ENCODE measurements around the gene TYW1B.
"Not testable (repeated sequence)": the region's sequence is repeated elsewhere in the genome, so short reads cannot be mapped to it uniquely, and the experiment has no call there.

TYW1B gene

DNA sequence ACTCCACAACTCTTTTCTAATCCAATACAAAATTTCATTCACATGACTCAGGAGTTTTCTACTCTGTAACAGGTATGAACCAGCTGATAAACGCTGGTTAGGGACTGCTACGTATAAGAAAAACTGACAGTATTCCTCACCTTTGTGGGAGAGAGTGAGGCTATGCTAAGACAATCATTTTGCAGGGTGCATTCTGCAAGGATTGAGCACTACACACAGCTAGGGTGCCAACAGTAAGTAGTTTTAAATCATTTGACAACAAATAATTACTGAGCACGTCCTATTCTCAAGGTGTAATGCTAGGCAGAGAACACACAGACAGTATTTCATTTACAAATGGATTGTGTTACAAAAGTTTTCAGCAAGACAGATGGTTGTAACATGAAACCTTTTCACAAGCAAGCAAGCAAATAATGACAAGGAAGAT lies 206.2 kb downstream of the TYW1B start:
- DNase-seq = not testable (repeated sequence)

DNA sequence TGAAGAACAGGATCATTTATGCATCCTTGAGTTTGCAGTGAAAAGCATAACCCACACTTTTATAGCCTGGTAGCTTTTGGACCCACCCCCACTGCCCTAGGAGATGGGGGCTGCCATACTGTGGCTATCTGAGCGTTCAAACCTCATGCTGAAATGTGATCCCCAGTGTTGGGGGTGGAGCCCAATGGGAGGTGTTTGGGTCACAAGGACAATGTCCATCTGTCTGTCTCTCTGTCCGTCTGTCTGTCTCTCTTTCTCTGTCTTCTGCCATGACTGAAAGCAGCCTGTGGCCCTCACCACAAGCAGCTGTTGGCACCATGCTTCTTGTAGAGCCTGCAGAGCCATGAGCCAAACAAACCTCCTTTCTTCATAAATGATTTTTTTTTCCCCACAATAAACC lies 207.1 kb downstream of the TYW1B start:
- DNase-seq = not testable (repeated sequence)

DNA sequence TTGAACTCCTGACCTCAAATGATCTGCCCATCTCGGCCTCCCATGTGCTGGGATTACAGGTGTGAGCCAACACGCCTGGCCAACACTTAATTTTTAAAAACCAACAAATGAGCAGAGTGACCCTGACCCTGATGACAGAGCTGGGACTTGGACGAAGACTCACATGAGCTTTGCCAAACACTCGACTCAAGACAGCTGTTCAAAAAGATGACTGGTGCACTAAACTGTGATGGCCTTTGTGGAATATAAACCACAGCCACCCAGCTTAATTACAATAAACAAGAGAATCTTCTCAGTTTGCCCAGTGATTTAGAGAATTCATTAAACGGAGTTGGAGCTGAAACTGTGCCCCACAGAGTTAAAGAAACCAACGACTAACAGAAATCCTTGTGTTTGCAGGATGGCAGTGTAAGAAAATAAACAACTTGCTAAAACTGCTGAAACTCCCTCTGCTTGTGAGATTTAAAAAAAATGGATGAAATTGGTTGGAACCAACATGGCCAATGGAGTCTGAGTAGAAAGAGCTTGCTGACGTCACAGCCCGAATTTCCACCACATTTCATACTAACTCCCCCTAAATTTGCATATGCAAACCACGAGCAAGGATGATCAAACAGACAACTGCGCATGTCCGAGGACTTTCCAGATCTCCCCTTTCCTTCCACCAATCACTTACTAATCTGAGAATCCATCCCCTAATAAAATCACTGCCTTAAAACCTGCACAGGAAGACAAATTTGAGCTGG lies 209.4 kb downstream of the TYW1B start:
- not testable (repeated sequence) for DNase-seq

- not testable (repeated sequence) for DNase-seq
These were observed 218.2 kb downstream of the TYW1B start for GRCh38 chr7:72609761-72610160.

DNA sequence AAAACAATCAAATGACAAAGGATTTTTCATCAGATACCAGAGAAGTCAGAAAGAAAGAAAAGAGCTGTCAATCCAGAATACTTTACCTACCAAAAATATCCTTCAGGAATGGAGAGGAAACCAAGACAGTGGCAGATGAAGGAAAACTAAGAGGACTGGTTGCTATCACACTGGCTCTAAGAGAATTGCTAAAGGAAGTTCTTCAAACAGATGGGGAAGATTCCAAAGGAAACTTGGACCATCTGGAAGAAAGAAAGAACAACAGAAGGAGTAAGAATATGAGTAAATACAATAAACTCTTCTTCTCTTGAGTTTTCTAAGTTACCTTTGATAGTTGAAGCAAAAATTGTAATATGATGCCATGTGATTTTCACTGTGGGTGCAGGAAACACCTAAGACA lies 220.0 kb downstream of the TYW1B start:
- not testable (repeated sequence) for DNase-seq

GRCh38 chr7:72605863-72606431 lies 222.1 kb downstream of the TYW1B start:
- not testable (repeated sequence) for DNase-seq

GRCh38 chr7:72604771-72605611 lies 223.0 kb downstream of the TYW1B start:
- not testable (repeated sequence) for DNase-seq

- not testable (repeated sequence) for DNase-seq
These were observed 224.5 kb downstream of the TYW1B start for GRCh38 chr7:72603476-72603875.

DNA sequence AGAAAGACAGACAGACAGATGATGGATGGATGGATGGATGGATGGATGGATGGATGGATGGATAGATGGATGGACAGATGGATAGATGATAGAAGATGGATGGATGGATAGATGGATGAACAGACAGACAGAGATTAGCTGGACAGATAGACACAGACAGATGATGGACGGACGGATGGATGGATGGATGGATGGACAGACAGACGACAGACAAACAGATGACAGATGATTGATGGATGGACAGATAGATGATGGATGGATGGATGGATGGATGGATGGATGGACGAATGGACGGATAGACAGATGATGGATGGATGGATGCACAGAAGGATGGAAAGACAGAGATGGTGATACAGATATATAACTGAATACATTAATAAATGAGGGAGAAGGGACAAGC lies 224.9 kb downstream of the TYW1B start:
- DNase-seq = no peak

GRCh38 chr7:72601683-72602082 lies 226.3 kb downstream of the TYW1B start:
- DNase-seq = not testable (repeated sequence)

- DNase-seq = not testable (repeated sequence)
These were observed 238.0 kb downstream of the TYW1B start for GRCh38 chr7:72590023-72590422.

- not testable (repeated sequence) for DNase-seq
These were observed 240.7 kb downstream of the TYW1B start for GRCh38 chr7:72587267-72587666.

GRCh38 chr7:72584576-72584975 lies 243.4 kb downstream of the TYW1B start:
- not testable (repeated sequence) for DNase-seq

DNA sequence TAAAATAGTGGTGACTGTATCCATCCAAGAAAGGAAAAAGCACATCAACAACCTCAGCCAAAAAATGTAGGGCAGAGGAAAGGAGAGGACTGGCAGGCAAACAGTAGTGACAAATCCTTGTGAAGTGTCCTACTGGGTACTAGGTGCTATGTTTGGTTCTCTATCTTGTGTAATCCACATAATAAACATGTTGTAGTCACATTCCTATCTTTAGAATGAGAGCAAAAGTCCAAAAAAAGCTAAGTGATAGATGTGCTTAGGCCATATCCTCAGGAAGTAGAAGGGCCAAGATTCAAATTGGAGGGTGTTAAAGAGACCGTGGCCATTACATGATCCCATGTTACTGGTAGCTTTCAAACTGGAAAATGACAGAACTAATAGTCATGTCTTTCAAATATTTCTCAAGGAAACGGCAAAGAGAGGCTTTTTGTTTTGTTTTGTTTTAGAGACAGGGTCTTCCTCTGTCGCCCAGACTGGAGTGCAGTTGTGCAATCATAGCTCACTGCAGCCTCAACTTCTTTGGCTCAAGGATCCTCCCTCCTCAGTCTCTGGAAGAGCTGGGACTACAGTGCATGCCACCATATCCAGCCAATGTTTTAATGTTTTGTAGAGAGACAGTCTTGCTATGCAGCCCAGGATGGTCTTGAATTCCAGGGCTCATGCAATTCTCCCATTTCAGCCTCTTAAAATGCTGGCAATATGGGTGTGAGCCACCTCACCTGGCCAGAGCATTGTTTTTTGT lies 244.2 kb downstream of the TYW1B start:
- DNase-seq = not testable (repeated sequence)

GRCh38 chr7:72580142-72580770 lies 247.7 kb downstream of the TYW1B start:
- DNase-seq = not testable (repeated sequence)

DNA sequence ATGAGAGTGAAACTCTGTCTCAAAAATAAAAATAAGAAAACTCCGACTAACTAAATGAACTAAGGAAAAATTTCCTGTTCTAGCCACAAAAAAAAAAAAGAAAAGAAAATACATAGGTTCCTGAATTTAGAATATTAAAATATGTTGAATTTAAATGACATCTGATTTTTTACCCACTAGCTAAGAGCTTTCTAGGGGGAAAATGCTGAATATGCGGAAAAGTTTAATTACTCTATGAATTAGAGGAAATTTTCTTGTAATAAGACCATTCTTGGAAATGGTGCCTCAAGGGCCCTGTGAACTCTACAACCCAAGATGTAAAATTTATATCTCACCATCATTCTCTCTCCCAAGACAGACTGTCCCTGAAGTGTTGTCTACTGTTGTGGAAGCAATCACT lies 250.9 kb downstream of the TYW1B start:
- no peak for DNase-seq

DNA sequence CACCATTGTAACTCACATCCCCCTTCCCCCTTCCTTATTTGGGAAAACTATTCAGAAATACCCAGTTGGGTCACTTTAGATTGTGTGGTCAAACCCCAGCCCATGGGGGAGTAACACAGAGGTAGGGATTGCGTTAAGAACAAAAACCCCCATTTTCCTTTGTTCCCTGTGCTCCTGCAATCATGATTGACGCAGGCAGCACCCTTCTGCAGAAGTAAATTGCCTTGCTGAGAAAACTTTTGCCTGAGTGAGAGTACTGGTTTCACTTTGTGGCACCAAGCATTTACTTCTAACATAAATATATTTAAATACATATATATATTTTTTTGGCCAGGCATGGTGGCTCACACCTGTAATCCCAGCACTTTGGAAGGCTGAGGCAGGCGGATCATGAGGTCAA lies 266.0 kb downstream of the TYW1B start:
- DNase-seq = not testable (repeated sequence)

DNA sequence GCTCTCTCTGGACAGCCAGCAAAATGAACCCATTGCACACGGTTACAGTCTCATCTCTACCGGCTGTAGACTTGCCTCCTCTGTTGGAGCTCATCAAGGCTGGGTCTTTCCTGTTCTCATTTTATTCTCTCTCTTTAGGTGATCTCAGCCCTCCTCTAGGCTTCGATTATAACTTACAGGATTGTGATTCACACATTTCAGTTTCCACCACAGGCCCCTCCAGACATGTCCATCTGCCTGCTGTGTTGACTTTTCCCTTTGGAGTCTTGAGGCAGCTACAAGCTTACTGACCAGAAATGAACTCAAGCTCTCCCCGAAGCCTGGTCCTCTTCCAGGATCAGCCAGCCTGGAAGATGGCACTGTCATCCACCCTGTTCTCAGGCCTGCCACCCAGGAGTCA lies 268.5 kb downstream of the TYW1B start:
- not testable (repeated sequence) for DNase-seq

GRCh38 chr7:72556733-72557132 lies 271.3 kb downstream of the TYW1B start:
- not testable (repeated sequence) for DNase-seq

DNA sequence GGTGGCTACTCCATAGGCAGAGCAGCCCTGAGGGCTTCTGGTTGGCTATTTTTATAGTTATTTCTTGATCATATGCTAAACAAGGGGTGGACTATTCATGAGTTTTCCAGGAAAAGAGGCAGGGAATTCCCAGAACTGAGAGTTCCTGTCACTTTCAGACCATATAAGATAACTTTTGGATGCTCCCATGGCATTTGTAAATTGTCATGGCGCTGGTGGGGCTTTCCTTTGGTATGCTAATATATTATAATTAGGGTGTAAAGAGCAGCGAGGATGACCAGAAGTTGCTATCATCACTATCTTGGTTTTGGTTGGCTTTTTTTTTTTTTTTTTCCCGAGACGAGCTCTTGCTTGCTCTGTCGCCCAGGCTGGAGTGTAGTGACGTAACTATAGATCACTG lies 272.8 kb downstream of the TYW1B start:
- DNase-seq = not testable (repeated sequence)

GRCh38 chr7:72554401-72554800 lies 273.6 kb downstream of the TYW1B start:
- DNase-seq = not testable (repeated sequence)

DNA sequence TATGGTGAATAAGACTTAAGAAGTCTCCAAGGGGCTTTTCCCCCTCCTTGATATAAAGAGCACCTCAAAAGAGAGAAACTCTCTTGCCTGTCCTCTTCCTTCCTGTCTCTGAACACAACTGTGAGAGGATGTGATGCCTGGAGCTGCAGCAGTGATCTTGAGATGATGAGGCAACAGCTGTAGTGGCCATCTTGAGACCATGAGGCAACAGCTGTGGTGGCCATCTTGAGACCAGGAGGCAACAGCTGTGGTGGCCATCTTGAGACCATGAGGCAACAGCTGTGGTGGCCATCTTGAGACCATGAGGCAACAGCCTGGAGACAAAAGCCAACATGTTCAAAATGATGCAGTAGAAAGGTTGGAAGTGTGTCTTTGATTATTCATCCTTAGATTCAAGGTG lies 277.5 kb downstream of the TYW1B start:
- not testable (repeated sequence) for DNase-seq

Measured in effector CD8-positive, alpha-beta T cell (primary cell).